Body of pancreas (tissue), 4 donors: ENCODE measurements around the gene CTSD. TPM values are rescaled to one million over a fixed set of nuclear protein-coding genes. Genes with fewer than 3 reads are reported as not detected.

Experiments
- ATAC-seq: fragments of 150-250 bp; one replicate; pipeline ENCODE4 v1.9.1; 2016
- DNase-seq, 4 donors: peaks; one replicate each; pipeline ENCODE4 v3.0.0-alpha.2; 2019
- H3K27ac ChIP-seq, 4 donors: fragments of 200-600 bp; sonication (generic); 1 replicate in 3 of 4; 2 replicates in 1 of 4; pipeline versions ENCODE4 v1.5.1 to v1.6.1; 2016 to 2019; ENCODE audit warnings: mild to moderate bottlenecking in 1 of 4, mixed read lengths in 1 of 4, moderate library complexity in 1 of 4
- H3K27me3 ChIP-seq, 2 donors: fragments of 200-600 bp; sonication (generic); one replicate each; pipeline ENCODE4 v1.6.0; 2016; ENCODE audit warnings: mild to moderate bottlenecking in 1 of 2
- H3K36me3 ChIP-seq, 2 donors: fragments of 200-600 bp; sonication (generic); replicated peaks in 1 of 2; 2 replicates each; pipeline ENCODE4 v1.5.1; 2016; ENCODE audit warnings: low read depth in 2 of 2; ENCODE audit not compliant: insufficient read depth in 1 of 2
- H3K4me1 ChIP-seq: fragments of 200-600 bp; sonication (generic); one replicate; pipeline ENCODE4 v1.6.0; 2016
- H3K4me3 ChIP-seq, 2 donors: fragments of 200-600 bp; sonication (generic); 1 replicate in 1 of 2; 2 replicates in 1 of 2; pipeline ENCODE4 v1.5.1; 2016 to 2019
- H3K9me3 ChIP-seq, 3 donors: fragments of 200-600 bp; sonication (generic); 1 replicate in 2 of 3; 2 replicates in 1 of 3; pipeline ENCODE4 v1.5.1; 2016
- POLR2A ChIP-seq, 3 donors: fragments of 450-650 bp; IDR thresholded peaks; one replicate each; pipeline ENCODE4 v1.6.1; 2016; ENCODE audit warnings: antibody characterized with exemption in 3 of 3, mild to moderate bottlenecking in 2 of 3
- WGBS, 2 donors: methylation state at CpG; one replicate each; pipeline ENCODE4 v1.1.5; 2017; 5-methylcytosine and 5-hydroxymethylcytosine counted together
- intact Hi-C: fragments of 100-400 bp; cut with DNase I; formaldehyde crosslinking; loops from one replicate; pipeline ENCODE4 v1.15.1; 2023
- total RNA-seq, 2 donors: library from RNA; depleted of rRNA; stranded (reverse); fragments of >200 nt; gene quantifications; one replicate each; pipeline ENCODE4 v1.1.0, GENCODE V29; 2016
- TF ChIP-seq, protein P1 (sequence below), 7 experiments: fragments of 450-650 bp in 4 of 7; fragments of 200-600 bp in 3 of 7; sonication (generic) in 3 of 7; IDR thresholded peaks; one replicate each; pipeline ENCODE4 v1.5.1; 2016 to 2019; ENCODE audit warnings: antibody characterized with exemption in 7 of 7

The CTSD gene
- total RNA-seq, 2 donors from 2014 or later: 214 to 255 TPM

DNA sequence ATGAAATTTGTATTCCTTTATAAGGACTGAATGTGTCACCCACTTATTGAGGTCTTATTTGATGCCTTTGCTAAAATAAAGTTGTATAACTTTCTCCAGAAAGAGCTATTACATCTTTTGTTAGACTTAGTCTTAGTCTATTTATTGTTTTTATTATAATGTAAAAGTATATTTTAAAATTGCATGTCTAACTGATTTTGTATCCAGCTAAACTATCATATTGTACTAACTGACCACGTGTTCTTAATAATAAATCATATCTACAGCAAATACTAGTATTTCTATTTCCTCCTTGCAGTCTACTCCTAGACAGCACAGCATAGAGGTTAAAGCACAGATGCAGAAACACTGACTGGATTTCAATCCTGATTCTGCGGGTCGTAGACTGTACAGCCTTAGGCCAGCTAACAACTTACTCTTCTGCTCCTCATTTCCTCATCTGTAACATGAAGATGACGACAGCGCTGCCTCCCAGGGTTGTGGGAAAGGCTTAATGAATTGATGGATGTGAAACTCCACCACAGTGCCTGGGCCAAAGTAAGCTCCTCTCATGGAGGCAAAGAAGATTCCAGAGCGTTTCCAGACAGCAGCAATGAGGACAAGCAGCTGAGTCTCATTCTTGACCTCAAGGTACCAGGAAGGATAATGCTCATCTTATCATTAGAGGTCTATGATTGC is 26.5 kb downstream of the CTSD start:
- DNase-seq (no peak), ATAC-seq (no peak)
- no peak overlapping the region for H3K27ac ChIP-seq
- no peak overlapping the region for H3K4me3 ChIP-seq
- peaks cover 0 to 9% (median 0%) of the 10 kb centered on the region in 3 donors for H3K9me3 ChIP-seq
- 72 to 74% methylated on average over 6 of the region's 6 CpGs for WGBS, 2 donors
- H3K4me1 ChIP-seq: no peaks in the 10 kb centered on the region
- intact Hi-C loops: no loop called here
- no peaks in the 10 kb centered on the region for H3K27me3 ChIP-seq
- no peaks in the 10 kb centered on the region for H3K36me3 ChIP-seq
- TF ChIP-seq POLR2A (IDR thresholded peaks at IDR 0.05): no peak
- TF ChIP-seq, protein P1, sequence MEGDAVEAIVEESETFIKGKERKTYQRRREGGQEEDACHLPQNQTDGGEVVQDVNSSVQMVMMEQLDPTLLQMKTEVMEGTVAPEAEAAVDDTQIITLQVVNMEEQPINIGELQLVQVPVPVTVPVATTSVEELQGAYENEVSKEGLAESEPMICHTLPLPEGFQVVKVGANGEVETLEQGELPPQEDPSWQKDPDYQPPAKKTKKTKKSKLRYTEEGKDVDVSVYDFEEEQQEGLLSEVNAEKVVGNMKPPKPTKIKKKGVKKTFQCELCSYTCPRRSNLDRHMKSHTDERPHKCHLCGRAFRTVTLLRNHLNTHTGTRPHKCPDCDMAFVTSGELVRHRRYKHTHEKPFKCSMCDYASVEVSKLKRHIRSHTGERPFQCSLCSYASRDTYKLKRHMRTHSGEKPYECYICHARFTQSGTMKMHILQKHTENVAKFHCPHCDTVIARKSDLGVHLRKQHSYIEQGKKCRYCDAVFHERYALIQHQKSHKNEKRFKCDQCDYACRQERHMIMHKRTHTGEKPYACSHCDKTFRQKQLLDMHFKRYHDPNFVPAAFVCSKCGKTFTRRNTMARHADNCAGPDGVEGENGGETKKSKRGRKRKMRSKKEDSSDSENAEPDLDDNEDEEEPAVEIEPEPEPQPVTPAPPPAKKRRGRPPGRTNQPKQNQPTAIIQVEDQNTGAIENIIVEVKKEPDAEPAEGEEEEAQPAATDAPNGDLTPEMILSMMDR (IDR thresholded peaks at IDR 0.05): no peak

DNA sequence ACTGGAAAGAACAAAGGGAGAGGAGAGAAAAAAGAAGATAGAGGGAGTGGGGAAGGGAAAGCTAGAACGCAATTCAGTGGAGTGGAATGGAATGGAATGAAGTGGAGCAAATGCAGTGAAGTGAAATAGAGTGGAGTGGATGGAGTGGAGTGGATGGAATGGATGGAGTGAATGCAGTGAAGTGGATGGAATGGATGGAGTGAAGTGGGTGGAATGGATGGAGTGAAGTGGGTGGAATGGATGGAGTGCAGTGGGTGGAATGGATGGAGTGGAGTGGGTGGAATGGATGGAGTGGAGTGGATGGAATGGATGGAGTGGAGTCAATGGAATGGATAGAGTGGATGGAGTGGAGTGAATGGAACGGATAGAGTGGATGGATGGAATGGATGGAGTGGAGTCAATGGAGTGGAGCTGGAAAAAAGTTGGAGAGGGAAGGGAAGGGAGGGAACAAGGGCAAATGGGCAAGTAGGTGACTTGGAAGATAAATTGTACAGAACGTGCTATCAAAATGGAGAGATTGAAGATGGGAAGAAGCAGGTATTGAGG is 27.2 kb downstream of the CTSD start:
- TF ChIP-seq, protein P1 (IDR thresholded peaks at IDR 0.05): no peak
- no peak for TF ChIP-seq POLR2A (IDR thresholded peaks at IDR 0.05)
- whole genome bisulfite sequencing, 2 donors: 41 to 45% methylated on average over 3 of the region's 3 CpGs
- H3K4me1 ChIP-seq: no peaks in the 10 kb centered on the region
- no peak overlapping the region for H3K27ac ChIP-seq
- intact Hi-C loops: no loop called here
- H3K27me3 ChIP-seq: no peaks in the 10 kb centered on the region
- H3K4me3 ChIP-seq: no peak overlapping the region
- H3K9me3 ChIP-seq: peaks cover 0 to 9% (median 0%) of the 10 kb centered on the region in 3 donors
- H3K36me3 ChIP-seq: no peaks in the 10 kb centered on the region
- DNase-seq: no peak
- no peak for ATAC-seq

DNA sequence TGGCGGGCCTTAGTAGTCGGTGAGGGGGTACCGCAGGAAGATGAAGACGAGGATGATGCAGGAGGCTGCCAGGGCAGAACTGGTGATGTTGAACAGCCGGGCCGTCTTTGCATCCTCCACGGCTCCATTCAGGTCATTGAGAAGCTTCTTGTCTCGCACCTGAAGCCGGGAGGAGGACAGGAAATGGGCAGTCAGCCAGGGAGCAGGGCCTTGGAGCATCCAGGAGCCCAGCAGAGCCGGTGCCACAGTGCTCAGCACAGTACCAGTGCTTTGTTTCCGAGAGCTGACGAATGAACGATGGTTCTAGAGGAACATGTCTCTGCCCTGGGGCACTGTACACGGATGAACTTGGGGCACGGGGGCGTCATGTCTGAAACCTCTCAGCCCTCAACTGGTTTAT is 28.5 kb downstream of the CTSD start:
- no peak for ATAC-seq
- H3K36me3 ChIP-seq: no peaks in the 10 kb centered on the region
- no peak overlapping the region for H3K4me3 ChIP-seq
- H3K4me1 ChIP-seq: no peaks in the 10 kb centered on the region
- H3K9me3 ChIP-seq: peaks cover 0 to 9% (median 0%) of the 10 kb centered on the region in 3 donors
- H3K27me3 ChIP-seq: no peaks in the 10 kb centered on the region
- no peak overlapping the region for H3K27ac ChIP-seq
- 69 to 71% methylated on average over 16 of the region's 16 CpGs for WGBS, 2 donors
- DNase-seq: no peak
- TF ChIP-seq, protein P1 (IDR thresholded peaks at IDR 0.05): no peak
- TF ChIP-seq POLR2A (IDR thresholded peaks at IDR 0.05): no peak
- intact Hi-C loops: no loop called here

GRCh38 chr11:1734641-1735081 is 29.1 kb downstream of the CTSD start:
- no peak for DNase-seq
- Histone ChIP-seq H3K27ac (no peak overlapping the region), H3K27me3 (no peaks in the 10 kb centered on the region), H3K4me1 (no peaks in the 10 kb centered on the region), H3K9me3 (peaks cover 0 to 9% (median 0%) of the 10 kb centered on the region in 3 donors), H3K4me3 (no peak overlapping the region), H3K36me3 (no peaks in the 10 kb centered on the region)
- no peak for ATAC-seq
- no peak for TF ChIP-seq POLR2A (IDR thresholded peaks at IDR 0.05)
- TF ChIP-seq, protein P1 (IDR thresholded peaks at IDR 0.05): no peak
- intact Hi-C loops: no loop called here
- WGBS, 2 donors: 40 to 59% methylated on average over 1 to 10 of the region's 10 CpGs
